Measurements from ENCODE around the gene INPP5F.
"Not testable (repeated sequence)": the region's sequence is repeated elsewhere in the genome, so short reads cannot be mapped to it uniquely, and the experiment has no call there.

INPP5F gene

DNA sequence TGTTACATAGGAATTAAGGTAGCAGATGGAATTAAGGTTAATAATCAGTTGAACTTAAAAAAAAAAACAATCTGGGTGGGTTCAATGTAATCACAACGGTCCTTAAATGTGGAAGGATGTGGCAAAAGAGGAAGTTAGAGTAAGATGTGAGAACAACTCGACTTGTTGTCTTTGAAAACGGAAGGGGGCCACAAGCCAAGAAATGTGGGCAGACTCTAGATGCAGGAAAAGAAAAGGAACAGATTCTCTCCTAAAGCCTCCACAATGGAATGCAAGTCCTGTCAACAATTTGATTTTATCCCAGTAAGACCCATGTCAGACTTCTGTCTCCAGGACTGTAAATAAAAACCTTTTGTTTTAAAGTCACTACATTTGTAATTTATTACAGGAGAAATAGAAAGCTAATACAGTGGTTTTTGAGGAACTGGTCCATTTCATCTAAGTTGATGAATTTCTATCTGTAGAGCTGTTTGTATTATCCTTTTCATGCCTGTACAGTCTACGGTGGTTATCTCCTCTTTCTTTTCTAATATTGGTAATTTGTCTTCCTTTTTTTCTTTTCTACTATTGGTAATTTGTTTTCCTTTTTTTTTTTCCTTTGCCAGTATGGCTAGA is 138.2 kb downstream of the INPP5F start:
- no peak for DNase-seq (ENCODE audit: low read depth)

DNA sequence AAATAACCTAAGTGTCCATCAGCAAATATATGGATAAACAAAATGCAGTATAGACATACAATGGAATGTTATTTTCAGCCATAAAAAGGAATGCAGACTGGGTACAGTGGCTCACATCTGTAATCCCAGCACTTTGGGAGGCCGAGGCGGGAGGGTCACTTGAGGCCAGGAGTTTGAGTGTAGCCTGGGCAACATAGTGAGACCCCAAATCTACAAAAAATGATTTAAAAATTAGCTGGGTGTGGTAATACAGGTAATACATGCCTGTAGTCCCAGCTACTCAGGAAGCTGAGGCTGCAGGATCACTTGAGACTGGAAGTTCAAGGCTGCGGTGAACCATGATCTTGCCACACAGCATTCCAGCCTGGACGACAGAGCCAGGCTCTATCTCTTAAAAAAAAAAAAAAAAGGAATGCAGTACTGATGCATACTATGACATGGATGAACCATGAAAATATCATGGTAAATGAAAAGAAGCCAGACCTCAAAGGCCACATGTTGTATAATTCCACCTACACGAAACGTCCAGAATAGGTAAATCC is 139.9 kb downstream of the INPP5F start:
- DNase-seq (ENCODE audit: low read depth), result no peak

DNA sequence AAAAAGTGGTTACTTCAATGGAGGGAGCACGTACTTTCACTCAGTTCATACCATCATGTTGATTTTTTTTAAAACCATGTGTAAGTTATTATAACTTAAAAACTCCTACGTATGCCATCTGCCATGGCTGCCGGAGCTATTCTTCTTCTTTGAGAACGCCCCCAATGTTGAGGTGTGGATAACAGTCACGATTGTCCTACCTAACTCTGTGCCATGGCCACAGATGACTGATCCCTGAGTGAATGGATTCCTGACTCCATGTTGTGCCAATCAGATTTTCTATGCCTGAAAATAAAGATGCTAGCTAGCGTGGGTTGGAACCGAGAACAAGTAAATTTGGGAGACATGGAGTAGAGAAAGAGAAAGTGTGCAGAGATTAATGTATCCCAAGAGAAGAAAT is 141.5 kb downstream of the INPP5F start:
- no peak for DNase-seq (ENCODE audit: low read depth)

GRCh38 chr10:119869398-119869797 is 143.5 kb downstream of the INPP5F start:
- not testable (repeated sequence) for DNase-seq (ENCODE audit: low read depth)

DNA sequence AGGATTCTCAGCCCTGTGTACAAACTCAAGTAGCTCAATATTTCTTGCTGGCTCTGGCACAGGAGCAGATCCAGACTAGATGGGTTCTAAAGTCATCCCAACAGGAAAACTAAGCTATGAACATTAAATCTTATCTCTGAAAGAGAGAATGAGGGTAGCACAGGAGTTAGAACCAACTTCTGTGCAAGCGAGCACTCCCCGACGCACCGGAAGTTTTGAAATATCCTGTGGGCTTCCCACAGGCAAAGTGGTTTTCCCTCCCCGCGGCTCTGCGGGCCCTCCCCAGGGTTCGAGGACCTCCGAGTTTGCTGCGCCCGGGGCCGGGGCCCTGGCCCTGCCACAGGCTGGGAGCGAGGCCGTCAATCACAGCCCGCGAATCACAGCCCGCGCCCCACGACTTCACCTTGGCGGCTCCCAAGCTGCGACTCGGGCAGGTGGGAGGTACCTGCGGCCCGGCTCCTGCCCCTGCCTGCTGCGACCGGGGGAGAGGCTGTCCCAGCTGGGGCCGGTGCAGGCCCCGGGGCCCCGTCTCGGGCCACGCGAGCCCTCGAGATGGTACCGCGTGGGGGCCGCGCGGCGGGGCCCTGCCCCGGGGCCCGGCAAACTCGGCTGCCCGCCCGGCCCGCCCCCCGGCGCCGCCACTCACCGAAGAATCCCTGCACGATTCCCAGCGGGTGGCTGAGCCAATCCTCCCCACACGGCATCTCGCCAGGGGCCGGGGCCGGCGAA is 146.2 kb downstream of the INPP5F start:
- DNase-seq (ENCODE audit: low read depth), result peak; percentile 49

DNA sequence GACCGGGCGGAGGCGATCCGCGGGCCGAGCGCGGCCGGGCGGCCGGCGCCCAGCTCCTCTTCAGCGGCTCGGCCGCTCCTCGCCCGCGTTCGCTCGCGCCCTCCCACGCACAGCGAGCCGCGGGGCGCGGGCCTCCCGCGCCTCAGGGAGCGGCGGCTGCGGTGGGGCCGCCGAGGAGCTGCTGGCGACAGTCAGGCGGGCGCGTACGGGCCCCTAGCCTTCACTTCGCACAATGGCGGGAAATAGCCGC is 146.7 kb downstream of the INPP5F start, which contains the start of gene MCMBP:
MCMBP (minus strand) TSS at position 234 of the 250 bp plus-strand sequence. CDS start 259 bp downstream, outside the sequence.
- no peak for DNase-seq (ENCODE audit: low read depth)

GRCh38 chr10:119872860-119873681 is 147.2 kb downstream of the INPP5F start:
- peak; percentile 86 for DNase-seq (ENCODE audit: low read depth)

DNA sequence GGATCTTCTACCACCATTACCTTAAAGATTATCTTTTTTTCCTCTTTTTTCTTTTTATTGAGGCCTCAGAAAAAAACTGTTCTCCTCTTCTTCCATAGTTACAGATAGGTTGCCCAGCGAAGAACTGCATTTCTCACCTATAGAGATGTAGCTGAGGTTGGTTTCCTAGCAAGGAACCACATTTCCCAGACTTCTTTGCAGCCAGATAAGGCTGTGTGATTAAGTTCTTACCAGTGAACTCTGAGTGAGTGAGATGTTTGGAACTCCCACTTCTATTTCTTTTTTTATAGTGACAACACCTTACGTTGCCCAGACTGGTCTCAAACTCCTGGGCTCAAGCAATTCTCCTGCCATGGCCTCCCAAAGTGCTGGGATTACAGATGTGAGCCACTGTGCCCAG is 152.7 kb downstream of the INPP5F start:
- DNase-seq (ENCODE audit: low read depth), result no peak

All from EH (cell line).